Activated T-helper 1 cell treated with anti-CD3 and anti-CD28 coated beads, Interleukin-2, amount 50 U/mL, for 16 hours (primary cell): Measurements from ENCODE around the gene STAG1.
"Not testable (repeated sequence)": the region's sequence is repeated elsewhere in the genome, so short reads cannot be mapped to it uniquely, and the experiment has no call there.

Experiments used
- DNase-seq, 2 donors: peaks; one replicate each; pipeline ENCODE4 v3.0.0-alpha.2; 2020; ENCODE audit warnings: low read depth in 1 of 2, low spot score in 1 of 2

Gene STAG1

GRCh38 chr3:136708333-136708985 is 43.7 kb downstream of the STAG1 start:
- DNase-seq, result no peak

GRCh38 chr3:136703429-136703828 is 48.7 kb downstream of the STAG1 start:
- no peak for DNase-seq

GRCh38 chr3:136699271-136699828 is 52.8 kb downstream of the STAG1 start:
- DNase-seq, result no peak

GRCh38 chr3:136698361-136698760 is 53.8 kb downstream of the STAG1 start:
- DNase-seq, result no peak

- DNase-seq, result no peak
Measured at GRCh38 chr3:136696797-136697196, 55.4 kb downstream of the STAG1 start.

- no peak for DNase-seq
Measured at GRCh38 chr3:136694321-136694720, 57.9 kb downstream of the STAG1 start.

- DNase-seq, result no peak
Measured at GRCh38 chr3:136690599-136690998, 61.6 kb downstream of the STAG1 start.

- DNase-seq, result no peak
Measured at GRCh38 chr3:136685882-136686281, 66.3 kb downstream of the STAG1 start.

GRCh38 chr3:136682740-136683312 is 69.4 kb downstream of the STAG1 start:
- DNase-seq, result no peak

GRCh38 chr3:136678981-136679380 is 73.2 kb downstream of the STAG1 start:
- no peak for DNase-seq

- DNase-seq, result no peak
Measured at GRCh38 chr3:136676009-136676408, 76.2 kb downstream of the STAG1 start.

- DNase-seq, result no peak
Measured at GRCh38 chr3:136675150-136675858, 76.9 kb downstream of the STAG1 start.

GRCh38 chr3:136672457-136672856 is 79.7 kb downstream of the STAG1 start:
- no peak for DNase-seq

GRCh38 chr3:136671921-136672320 is 80.3 kb downstream of the STAG1 start:
- DNase-seq, result no peak

GRCh38 chr3:136670166-136670565 is 82.0 kb downstream of the STAG1 start:
- DNase-seq, result no peak

- DNase-seq, result no peak
Measured at GRCh38 chr3:136667081-136667480, 85.1 kb downstream of the STAG1 start.

- not testable (repeated sequence) for DNase-seq
Measured at GRCh38 chr3:136666301-136666700, 85.9 kb downstream of the STAG1 start.

- DNase-seq, result no peak
Measured at GRCh38 chr3:136664771-136665170, 87.4 kb downstream of the STAG1 start.

GRCh38 chr3:136661282-136661681 is 90.9 kb downstream of the STAG1 start:
- no peak for DNase-seq

- no peak for DNase-seq
Measured at GRCh38 chr3:136658946-136659682, 93.1 kb downstream of the STAG1 start.

GRCh38 chr3:136657526-136657925 is 94.7 kb downstream of the STAG1 start:
- no peak for DNase-seq
